GM23338 (cell line): ENCODE measurements around the gene LYG1. TPM values are rescaled to one million over a fixed set of nuclear protein-coding genes. Genes with fewer than 3 reads are reported as not detected.

ENCODE experiments used
- ATAC-seq: fragments of 200-7000 bp; cut with Tn5 transposase; 3 replicates; pipeline ENCODE4 v1.9.1; 2020
- DNase-seq: peaks from one replicate; pipeline ENCODE4 v3.0.0-alpha.2; 2015; ENCODE audit warnings: low spot score
- H2AFZ ChIP-seq: fragments of 200-600 bp; sonication (generic); 2 replicates; pipeline ENCODE4 v1.8.0; 2016; ENCODE audit warnings: antibody characterized with exemption, mild to moderate bottlenecking, moderate library complexity
- H3F3A ChIP-seq: fragments of 200-600 bp; sonication (generic); replicated peaks from 2 replicates; pipeline ENCODE4 v1.8.0; 2017; ENCODE audit warnings: antibody characterized with exemption, mixed run types, low read depth
- H3K27ac ChIP-seq: fragments of 200-600 bp; sonication (generic); 2 replicates; pipeline ENCODE4 v1.6.1; 2016; ENCODE audit warnings: low read depth
- H3K27me3 ChIP-seq: fragments of 200-600 bp; sonication (generic); 2 replicates; pipeline ENCODE4 v1.8.0; 2016; ENCODE audit warnings: mild to moderate bottlenecking, mixed run types, moderate library complexity; ENCODE audit not compliant: insufficient read depth
- H3K36me3 ChIP-seq: fragments of 200-600 bp; sonication (generic); 2 replicates; pipeline ENCODE4 v1.8.0; 2016; ENCODE audit warnings: mild to moderate bottlenecking; ENCODE audit not compliant: insufficient read depth
- H3K4me1 ChIP-seq: fragments of 200-600 bp; sonication (generic); 2 replicates; pipeline ENCODE4 v1.8.0; 2016; ENCODE audit warnings: mild to moderate bottlenecking, moderate library complexity; ENCODE audit not compliant: insufficient read depth
- H3K4me2 ChIP-seq: fragments of 200-600 bp; sonication (generic); 2 replicates; pipeline ENCODE4 v1.7.1; 2017; ENCODE audit warnings: mixed run types
- H3K4me3 ChIP-seq: fragments of 200-600 bp; sonication (generic); 2 replicates; pipeline ENCODE4 v1.6.1; 2016; ENCODE audit warnings: mixed run types
- H3K79me2 ChIP-seq: fragments of 200-600 bp; sonication (generic); replicated peaks from 2 replicates; pipeline ENCODE4 v1.8.0; 2017; ENCODE audit warnings: mild to moderate bottlenecking; ENCODE audit not compliant: insufficient read depth
- H3K9me2 ChIP-seq: fragments of 200-600 bp; sonication (generic); 2 replicates; pipeline ENCODE4 v1.8.0; 2017; ENCODE audit not compliant: insufficient read depth
- H4K20me1 ChIP-seq: fragments of 200-600 bp; sonication (generic); replicated peaks from 2 replicates; pipeline ENCODE4 v1.8.0; 2017; ENCODE audit warnings: mild to moderate bottlenecking; ENCODE audit not compliant: insufficient read depth
- H3K27ac Mint-ChIP-seq: 2 replicates; pipeline ENCODE4 v1.8.0; 2020; ENCODE audit warnings: inconsistent platforms, mild to moderate bottlenecking, moderate library complexity, mixed read lengths
- H3K27me3 Mint-ChIP-seq: 3 replicates; pipeline ENCODE4 v1.8.0; 2022; ENCODE audit warnings: low read depth, mild to moderate bottlenecking, moderate library complexity, mixed read lengths, inconsistent platforms; ENCODE audit not compliant: insufficient read depth, poor library complexity
- H3K36me3 Mint-ChIP-seq: 3 replicates; pipeline ENCODE4 v1.8.0; 2021; ENCODE audit warnings: low read depth, mild to moderate bottlenecking, inconsistent platforms, moderate library complexity, mixed read lengths
- H3K4me1 Mint-ChIP-seq: 3 replicates; pipeline ENCODE4 v1.8.0; 2020; ENCODE audit warnings: mild to moderate bottlenecking, inconsistent platforms, mixed read lengths
- H3K4me3 Mint-ChIP-seq: 3 replicates; pipeline ENCODE4 v1.8.0; 2021; ENCODE audit warnings: moderate library complexity, mild to moderate bottlenecking, inconsistent platforms, mixed read lengths
- H3K9me3 Mint-ChIP-seq: 3 replicates; pipeline ENCODE4 v1.8.0; 2020; ENCODE audit warnings: moderate library complexity, mild to moderate bottlenecking, inconsistent platforms, mixed read lengths
- CREB1 ChIP-seq: fragments of 250-450 bp; sonication (Bioruptor Pico); IDR thresholded peaks from 2 replicates; pipeline ENCODE4 v1.5.0; 2020; ENCODE audit warnings: low read depth, mild to moderate bottlenecking, moderate library complexity
- CTCF ChIP-seq, 2 experiments: fragments of 200-600 bp in 1 of 2; sonication (generic) in 1 of 2; conservative IDR thresholded peaks; 2 replicates each; pipeline versions ENCODE4 v1.5.1 to v1.6.1; 2016 to 2017; ENCODE audit warnings: antibody characterized with exemption in 2 of 2, low read depth in 2 of 2, mild to moderate bottlenecking in 2 of 2, moderate library complexity in 1 of 2
- EZH2phosphoT487 ChIP-seq: fragments of 200-600 bp; sonication (generic); IDR thresholded peaks from one replicate; pipeline ENCODE4 v1.8.1; 2018; ENCODE audit warnings: antibody characterized with exemption; ENCODE audit not compliant: unreplicated experiment
- JUNB ChIP-seq: IDR thresholded peaks from one replicate; pipeline ENCODE4 v1.6.1; 2016; ENCODE audit warnings: antibody characterized with exemption; ENCODE audit not compliant: unreplicated experiment
- NANOG ChIP-seq: IDR thresholded peaks from 2 replicates; pipeline ENCODE4 v1.6.1; 2016; ENCODE audit warnings: antibody characterized with exemption, borderline replicate concordance
- POLR2AphosphoS5 ChIP-seq: IDR thresholded peaks from 2 replicates; pipeline ENCODE4 v1.6.1; 2016; ENCODE audit warnings: antibody characterized with exemption, low read depth
- ZNF114 ChIP-seq: fragments of 250-450 bp; sonication (Bioruptor Pico); IDR thresholded peaks from 2 replicates; pipeline ENCODE4 v1.5.0; 2020; ENCODE audit warnings: mild to moderate bottlenecking, moderate library complexity
- ZNF331 ChIP-seq: fragments of 250-450 bp; sonication (Bioruptor Pico); IDR thresholded peaks from 2 replicates; pipeline ENCODE4 v1.5.0; 2020; ENCODE audit warnings: low read depth, mild to moderate bottlenecking, moderate library complexity
- polyA plus RNA-seq: library from polyadenylated mRNA; unstranded; fragments of >200 nt; fragmentation: Nextera tagmentation; extraction: Ambion mirVana; gene quantifications from 2 replicates; pipeline ENCODE4 v1.2.1, GENCODE V29; 2016
- total RNA-seq: library from RNA; depleted of rRNA; stranded (reverse); fragments of >200 nt; shearing (Covaris generic); gene quantifications from 2 replicates; pipeline ENCODE4 v1.2.3, GENCODE V29; 2014
- TF ChIP-seq, protein P1 (sequence below): IDR thresholded peaks from one replicate; pipeline ENCODE4 v1.6.1; 2018; ENCODE audit warnings: antibody characterized with exemption; ENCODE audit not compliant: unreplicated experiment
- TF ChIP-seq, protein P2 (sequence below): IDR thresholded peaks from 2 replicates; pipeline ENCODE4 v1.6.1; 2016; ENCODE audit warnings: antibody characterized with exemption

LYG1 gene
- total and polyA plus RNA-seq, 2 experiments from 2014 or later: 0.35 to 0.57 TPM

DNA sequence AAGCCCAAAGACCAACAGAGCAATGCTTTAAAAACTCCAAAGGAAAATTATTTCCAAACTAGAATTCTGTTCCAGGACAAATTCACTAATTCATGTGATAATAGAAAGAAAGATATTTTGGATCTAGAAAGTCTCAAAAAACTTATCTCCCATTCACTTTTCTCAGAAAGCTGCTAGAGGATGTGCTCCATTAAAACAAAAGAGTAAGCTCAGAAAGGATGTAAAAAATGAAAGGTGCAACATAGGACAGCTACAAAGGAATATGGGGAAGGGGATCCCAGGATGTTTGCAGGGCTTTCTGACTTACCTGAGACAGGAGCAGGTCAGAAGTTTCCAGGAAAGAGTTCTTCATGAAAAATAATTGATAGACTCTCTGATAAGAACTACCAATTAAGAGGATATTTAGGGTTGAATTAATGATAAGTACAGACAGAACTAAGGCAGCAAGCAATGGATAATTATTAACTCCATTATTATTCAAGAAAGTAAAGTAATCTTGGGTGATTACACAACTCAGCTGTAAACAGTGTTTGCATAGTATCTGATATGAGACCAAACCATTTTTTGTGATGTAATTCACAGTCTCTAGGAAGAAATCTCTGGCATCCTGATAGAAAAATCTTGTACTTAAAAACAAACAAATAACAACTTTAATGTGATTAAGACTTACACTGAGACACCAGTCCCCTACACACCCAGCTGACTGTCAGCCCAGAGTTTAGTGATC, 20.9 kb downstream of the LYG1 start (continued):
- TF ChIP-seq EZH2phosphoT487 (no peak), NANOG (no peak), CREB1 (CRISPR knock-in tag) (no peak), CTCF (conservative IDR thresholded peaks at IDR 0.05; ENCODE audit: low read depth in 2 of 2) (no peak), POLR2AphosphoS5 (no peak), ZNF331 (CRISPR knock-in tag) (no peak), JUNB (no peak), ZNF114 (no peak)
- TF ChIP-seq, protein P1, sequence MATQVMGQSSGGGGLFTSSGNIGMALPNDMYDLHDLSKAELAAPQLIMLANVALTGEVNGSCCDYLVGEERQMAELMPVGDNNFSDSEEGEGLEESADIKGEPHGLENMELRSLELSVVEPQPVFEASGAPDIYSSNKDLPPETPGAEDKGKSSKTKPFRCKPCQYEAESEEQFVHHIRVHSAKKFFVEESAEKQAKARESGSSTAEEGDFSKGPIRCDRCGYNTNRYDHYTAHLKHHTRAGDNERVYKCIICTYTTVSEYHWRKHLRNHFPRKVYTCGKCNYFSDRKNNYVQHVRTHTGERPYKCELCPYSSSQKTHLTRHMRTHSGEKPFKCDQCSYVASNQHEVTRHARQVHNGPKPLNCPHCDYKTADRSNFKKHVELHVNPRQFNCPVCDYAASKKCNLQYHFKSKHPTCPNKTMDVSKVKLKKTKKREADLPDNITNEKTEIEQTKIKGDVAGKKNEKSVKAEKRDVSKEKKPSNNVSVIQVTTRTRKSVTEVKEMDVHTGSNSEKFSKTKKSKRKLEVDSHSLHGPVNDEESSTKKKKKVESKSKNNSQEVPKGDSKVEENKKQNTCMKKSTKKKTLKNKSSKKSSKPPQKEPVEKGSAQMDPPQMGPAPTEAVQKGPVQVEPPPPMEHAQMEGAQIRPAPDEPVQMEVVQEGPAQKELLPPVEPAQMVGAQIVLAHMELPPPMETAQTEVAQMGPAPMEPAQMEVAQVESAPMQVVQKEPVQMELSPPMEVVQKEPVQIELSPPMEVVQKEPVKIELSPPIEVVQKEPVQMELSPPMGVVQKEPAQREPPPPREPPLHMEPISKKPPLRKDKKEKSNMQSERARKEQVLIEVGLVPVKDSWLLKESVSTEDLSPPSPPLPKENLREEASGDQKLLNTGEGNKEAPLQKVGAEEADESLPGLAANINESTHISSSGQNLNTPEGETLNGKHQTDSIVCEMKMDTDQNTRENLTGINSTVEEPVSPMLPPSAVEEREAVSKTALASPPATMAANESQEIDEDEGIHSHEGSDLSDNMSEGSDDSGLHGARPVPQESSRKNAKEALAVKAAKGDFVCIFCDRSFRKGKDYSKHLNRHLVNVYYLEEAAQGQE: no peak
- TF ChIP-seq, protein P2, sequence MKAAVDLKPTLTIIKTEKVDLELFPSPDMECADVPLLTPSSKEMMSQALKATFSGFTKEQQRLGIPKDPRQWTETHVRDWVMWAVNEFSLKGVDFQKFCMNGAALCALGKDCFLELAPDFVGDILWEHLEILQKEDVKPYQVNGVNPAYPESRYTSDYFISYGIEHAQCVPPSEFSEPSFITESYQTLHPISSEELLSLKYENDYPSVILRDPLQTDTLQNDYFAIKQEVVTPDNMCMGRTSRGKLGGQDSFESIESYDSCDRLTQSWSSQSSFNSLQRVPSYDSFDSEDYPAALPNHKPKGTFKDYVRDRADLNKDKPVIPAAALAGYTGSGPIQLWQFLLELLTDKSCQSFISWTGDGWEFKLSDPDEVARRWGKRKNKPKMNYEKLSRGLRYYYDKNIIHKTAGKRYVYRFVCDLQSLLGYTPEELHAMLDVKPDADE: no peak

GRCh38 chr2:99278793-99279291, 22.2 kb downstream of the LYG1 start:
- peaks cover 21% of the 10 kb centered on the region; the same call in 2 of the 3 replicates for H3K36me3 Mint-ChIP-seq
- peaks cover 12% of the 10 kb centered on the region; the same call in 1 of the 2 replicates for H3K4me1 ChIP-seq
- H3K36me3 ChIP-seq: no peaks in the 10 kb centered on the region
- peaks cover 15% of the 10 kb centered on the region for H3K4me1 Mint-ChIP-seq
- no peaks in the 10 kb centered on the region for H3K79me2 ChIP-seq
- H3K27ac ChIP-seq: no peak overlapping the region
- H3K9me3 Mint-ChIP-seq: peaks cover 42% of the 10 kb centered on the region
- DNase-seq: no peak
- peaks cover 5% of the 10 kb centered on the region for H3K27me3 Mint-ChIP-seq
- no peak overlapping the region for H3K4me2 ChIP-seq
- no peak overlapping the region for H3K27ac Mint-ChIP-seq
- no peak overlapping the region for H3K4me3 Mint-ChIP-seq
- H3K27me3 ChIP-seq: no peaks in the 10 kb centered on the region
- H4K20me1 ChIP-seq: no peaks in the 10 kb centered on the region
- no peaks in the 10 kb centered on the region for H3F3A ChIP-seq
- no peaks in the 10 kb centered on the region for H3K9me2 ChIP-seq
- ATAC-seq: no peak
- H2AFZ ChIP-seq: no peak overlapping the region
- H3K4me3 ChIP-seq: no peak overlapping the region
- TF ChIP-seq, protein P2: no peak
- TF ChIP-seq POLR2AphosphoS5: no peak
- TF ChIP-seq JUNB: no peak
- TF ChIP-seq, protein P1: no peak
